GM18502 (cell line): ENCODE measurements around the gene NHLRC2.
"Not testable (repeated sequence)": the region's sequence is repeated elsewhere in the genome, so short reads cannot be mapped to it uniquely, and the experiment has no call there.

Experiments used
- ATAC-seq: cut with Tn5 transposase; IDR thresholded peaks from one replicate; pipeline ENCODE4 v1.9.1; 2021; ENCODE audit warnings: mild to moderate bottlenecking; ENCODE audit not compliant: unreplicated experiment, poor library complexity

NHLRC2 gene

GRCh38 chr10:113933894-113934532 lies 79.6 kb downstream of the NHLRC2 start:
- no peak for ATAC-seq

- ATAC-seq, result no peak
Observed at GRCh38 chr10:113937258-113937657, 82.8 kb downstream of the NHLRC2 start.

GRCh38 chr10:113937756-113938155 lies 83.3 kb downstream of the NHLRC2 start:
- ATAC-seq, result no peak

GRCh38 chr10:113939212-113939860 lies 84.9 kb downstream of the NHLRC2 start:
- ATAC-seq, result no peak

GRCh38 chr10:113941140-113941539 lies 86.7 kb downstream of the NHLRC2 start:
- ATAC-seq, result no peak

- not testable (repeated sequence) for ATAC-seq
Observed at GRCh38 chr10:113943196-113943595, 88.7 kb downstream of the NHLRC2 start.

GRCh38 chr10:113945075-113945686 lies 90.7 kb downstream of the NHLRC2 start:
- no peak for ATAC-seq

GRCh38 chr10:113945687-113946085 lies 91.2 kb downstream of the NHLRC2 start:
- no peak for ATAC-seq

GRCh38 chr10:113947184-113948041 lies 93.0 kb downstream of the NHLRC2 start:
- peak; percentile 56 for ATAC-seq

GRCh38 chr10:113948048-113948447 lies 93.6 kb downstream of the NHLRC2 start:
- ATAC-seq, result no peak

GRCh38 chr10:113950268-113950667 lies 95.8 kb downstream of the NHLRC2 start:
- no peak for ATAC-seq

- no peak for ATAC-seq
Observed at GRCh38 chr10:113953505-113954272, 99.2 kb downstream of the NHLRC2 start.

GRCh38 chr10:113954409-113954808 lies 99.9 kb downstream of the NHLRC2 start:
- no peak for ATAC-seq

- ATAC-seq, result no peak
Observed at GRCh38 chr10:113957013-113957412, 102.6 kb downstream of the NHLRC2 start.

- ATAC-seq, result no peak
Observed at GRCh38 chr10:113958631-113959382, 104.3 kb downstream of the NHLRC2 start.

- ATAC-seq, result peak; percentile 70
Observed at GRCh38 chr10:113959383-113959760, 104.9 kb downstream of the NHLRC2 start.

- peak; percentile 32 for ATAC-seq
Observed at GRCh38 chr10:113960617-113961181, 106.2 kb downstream of the NHLRC2 start.

GRCh38 chr10:113961182-113962031 lies 106.9 kb downstream of the NHLRC2 start:
- ATAC-seq, result peak; percentile 74
